Tibial nerve (tissue), 4 donors: Measurements from ENCODE around the gene LRRC66. TPM values are rescaled to one million over a fixed set of nuclear protein-coding genes. Genes with fewer than 3 reads are reported as not detected.

Experiments used
- DNase-seq, 2 donors: peaks; one replicate each; pipeline ENCODE4 v3.0.0-alpha.2; 2019; ENCODE audit warnings: low spot score in 2 of 2
- H3K27ac ChIP-seq, 4 donors: fragments of 200-600 bp; sonication (generic) in 3 of 4; one replicate each; pipeline ENCODE4 v1.5.1; 2017 to 2019; ENCODE audit warnings: mild to moderate bottlenecking in 1 of 4
- H3K27me3 ChIP-seq, 2 donors: fragments of 200-600 bp; sonication (generic) in 1 of 2; one replicate each; pipeline versions ENCODE4 v1.5.1 to v1.6.0; 2017 to 2019
- H3K36me3 ChIP-seq, 3 donors: fragments of 200-600 bp; sonication (generic); one replicate each; pipeline ENCODE4 v1.5.1; 2018 to 2019
- H3K4me1 ChIP-seq, 4 donors: fragments of 200-600 bp; sonication (generic) in 3 of 4; one replicate each; pipeline ENCODE4 v1.5.1; 2017 to 2019
- H3K4me3 ChIP-seq, 4 donors: fragments of 200-600 bp; sonication (generic) in 3 of 4; one replicate each; pipeline ENCODE4 v1.5.1; 2017 to 2019; ENCODE audit warnings: mild to moderate bottlenecking in 1 of 4, moderate library complexity in 1 of 4
- H3K9me3 ChIP-seq, 4 donors: fragments of 200-600 bp; sonication (generic) in 3 of 4; one replicate each; pipeline ENCODE4 v1.5.1; 2017 to 2019
- EP300 ChIP-seq, 2 donors: sonication (generic); formaldehyde crosslinking; IDR thresholded peaks; one replicate each; pipeline ENCODE4 v1.6.1; 2017; ENCODE audit warnings: antibody characterized with exemption in 2 of 2, mild to moderate bottlenecking in 1 of 2
- POLR2A ChIP-seq, 2 donors: fragments of 450-650 bp; IDR thresholded peaks; one replicate each; pipeline ENCODE4 v1.6.1; 2017; ENCODE audit warnings: antibody characterized with exemption in 2 of 2, mild to moderate bottlenecking in 2 of 2, moderate library complexity in 2 of 2
- WGBS, 2 donors: methylation state at CpG; one replicate each; pipeline ENCODE4 v1.1.5; 2018; 5-methylcytosine and 5-hydroxymethylcytosine counted together
- total RNA-seq, 4 donors: library from RNA; depleted of rRNA; stranded (reverse); fragments of >200 nt; gene quantifications; one replicate each; pipeline ENCODE4 v1.1.0, GENCODE V29; 2016
- TF ChIP-seq, protein P1 (sequence below), 5 experiments: fragments of 200-600 bp in 3 of 5; fragments of 450-650 bp in 2 of 5; sonication (generic) in 3 of 5; IDR thresholded peaks; one replicate each; pipeline ENCODE4 v1.5.1; 2016 to 2019; ENCODE audit warnings: antibody characterized with exemption in 5 of 5, mild to moderate bottlenecking in 3 of 5, moderate library complexity in 2 of 5

The LRRC66 gene, protein sequence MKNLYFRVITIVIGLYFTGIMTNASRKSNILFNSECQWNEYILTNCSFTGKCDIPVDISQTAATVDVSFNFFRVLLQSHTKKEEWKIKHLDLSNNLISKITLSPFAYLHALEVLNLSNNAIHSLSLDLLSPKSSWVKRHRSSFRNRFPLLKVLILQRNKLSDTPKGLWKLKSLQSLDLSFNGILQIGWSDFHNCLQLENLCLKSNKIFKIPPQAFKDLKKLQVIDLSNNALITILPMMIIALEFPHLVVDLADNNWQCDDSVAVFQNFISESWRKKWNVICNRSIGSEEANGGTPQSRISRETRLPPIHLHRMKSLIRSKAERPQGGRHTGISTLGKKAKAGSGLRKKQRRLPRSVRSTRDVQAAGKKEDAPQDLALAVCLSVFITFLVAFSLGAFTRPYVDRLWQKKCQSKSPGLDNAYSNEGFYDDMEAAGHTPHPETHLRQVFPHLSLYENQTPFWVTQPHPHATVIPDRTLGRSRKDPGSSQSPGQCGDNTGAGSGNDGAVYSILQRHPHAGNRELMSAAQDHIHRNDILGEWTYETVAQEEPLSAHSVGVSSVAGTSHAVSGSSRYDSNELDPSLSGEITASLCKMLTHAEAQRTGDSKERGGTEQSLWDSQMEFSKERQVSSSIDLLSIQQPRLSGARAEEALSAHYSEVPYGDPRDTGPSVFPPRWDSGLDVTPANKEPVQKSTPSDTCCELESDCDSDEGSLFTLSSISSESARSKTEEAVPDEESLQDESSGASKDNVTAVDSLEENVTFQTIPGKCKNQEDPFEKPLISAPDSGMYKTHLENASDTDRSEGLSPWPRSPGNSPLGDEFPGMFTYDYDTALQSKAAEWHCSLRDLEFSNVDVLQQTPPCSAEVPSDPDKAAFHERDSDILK
- 1 to 10 TPM in 3 of 4 donors, under 1 TPM in 1; 0.84 to 2.4 (median 1.7) TPM for total RNA-seq

DNA sequence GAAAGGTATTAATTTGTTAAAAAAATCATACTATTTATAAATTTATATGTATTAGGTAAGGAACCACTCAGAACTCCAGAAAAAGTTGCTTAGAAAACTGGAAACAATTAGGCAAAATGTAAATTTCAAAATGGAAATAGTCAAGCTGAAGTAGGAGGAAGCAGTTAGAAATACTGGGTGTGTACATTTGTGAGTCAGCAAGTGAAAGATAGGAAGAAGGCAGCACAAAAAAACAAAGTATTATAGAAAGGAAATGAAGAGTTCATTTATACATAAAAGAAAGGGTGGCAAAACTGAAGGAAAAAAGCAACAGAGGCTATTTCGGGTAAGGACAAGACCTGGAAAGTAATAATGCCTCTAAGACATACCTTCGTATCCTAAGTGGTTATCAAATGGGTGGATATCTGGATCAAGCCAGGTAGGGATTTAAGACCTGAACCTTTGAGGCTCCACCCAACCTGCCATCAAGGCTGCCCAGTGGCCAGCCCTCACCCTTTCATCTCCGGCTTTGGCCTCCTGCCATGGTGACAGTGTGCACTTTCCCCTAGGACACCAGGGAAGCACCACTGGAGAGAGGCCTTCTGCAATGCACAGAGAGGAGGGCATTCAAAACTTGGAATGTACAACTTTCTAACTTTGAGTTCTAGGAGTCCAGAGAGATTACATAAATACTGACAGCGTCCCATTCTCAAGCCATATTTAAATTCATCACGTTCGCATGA, at the start of gene LRRC66:
LRRC66 (minus strand) TSS at position 428 of the 722 bp plus-strand sequence. CDS start 2,750 bp downstream, outside the sequence.
- Histone ChIP-seq H3K9me3 (no peaks in the 10 kb centered on the region), H3K27ac (no peak within 1 kb of the TSS), H3K4me3 (no peak within 1 kb of the TSS), H3K27me3 (no peaks in the 10 kb centered on the region), H3K36me3 (peaks cover 0 to 39% (median 0%) of the 10 kb centered on the region in 3 donors), H3K4me1 (no peaks in the 10 kb centered on the region)
- DNase-seq, result no peak
- TF ChIP-seq, protein P1, sequence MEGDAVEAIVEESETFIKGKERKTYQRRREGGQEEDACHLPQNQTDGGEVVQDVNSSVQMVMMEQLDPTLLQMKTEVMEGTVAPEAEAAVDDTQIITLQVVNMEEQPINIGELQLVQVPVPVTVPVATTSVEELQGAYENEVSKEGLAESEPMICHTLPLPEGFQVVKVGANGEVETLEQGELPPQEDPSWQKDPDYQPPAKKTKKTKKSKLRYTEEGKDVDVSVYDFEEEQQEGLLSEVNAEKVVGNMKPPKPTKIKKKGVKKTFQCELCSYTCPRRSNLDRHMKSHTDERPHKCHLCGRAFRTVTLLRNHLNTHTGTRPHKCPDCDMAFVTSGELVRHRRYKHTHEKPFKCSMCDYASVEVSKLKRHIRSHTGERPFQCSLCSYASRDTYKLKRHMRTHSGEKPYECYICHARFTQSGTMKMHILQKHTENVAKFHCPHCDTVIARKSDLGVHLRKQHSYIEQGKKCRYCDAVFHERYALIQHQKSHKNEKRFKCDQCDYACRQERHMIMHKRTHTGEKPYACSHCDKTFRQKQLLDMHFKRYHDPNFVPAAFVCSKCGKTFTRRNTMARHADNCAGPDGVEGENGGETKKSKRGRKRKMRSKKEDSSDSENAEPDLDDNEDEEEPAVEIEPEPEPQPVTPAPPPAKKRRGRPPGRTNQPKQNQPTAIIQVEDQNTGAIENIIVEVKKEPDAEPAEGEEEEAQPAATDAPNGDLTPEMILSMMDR (IDR thresholded peaks at IDR 0.05), result no peak
- TF ChIP-seq POLR2A (IDR thresholded peaks at IDR 0.05) (no peak), EP300 (IDR thresholded peaks at IDR 0.05) (no peak)
- WGBS, 2 donors, result 84 to 86% methylated on average over 6 of the region's 6 CpGs

DNA sequence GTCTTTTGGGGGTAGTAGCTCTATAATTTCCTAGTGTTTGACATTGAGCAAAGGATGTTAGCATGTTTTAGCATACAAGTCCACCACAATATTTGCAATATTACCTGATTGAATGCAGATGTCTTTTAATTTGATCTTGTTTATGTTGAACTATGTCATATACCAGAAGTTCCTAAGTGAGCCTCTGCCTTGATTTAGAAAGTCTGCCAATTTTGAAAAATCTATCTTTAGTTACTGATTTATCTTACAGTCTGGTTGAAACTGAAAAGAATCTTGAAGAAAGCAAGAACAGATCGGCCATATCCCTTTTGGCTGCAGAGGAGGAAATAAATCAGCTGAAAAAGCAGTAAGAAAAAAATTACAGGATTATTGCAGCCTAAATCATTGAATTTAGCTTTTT, 49.4 kb upstream of the LRRC66 start:
- no peak for DNase-seq
- Histone ChIP-seq H3K27me3 (peaks cover 0 to 9% of the 10 kb centered on the region in 2 donors), H3K27ac (no peak overlapping the region), H3K36me3 (no peaks in the 10 kb centered on the region), H3K4me3 (no peak overlapping the region), H3K4me1 (no peaks in the 10 kb centered on the region), H3K9me3 (peaks cover 0 to 6% (median 0%) of the 10 kb centered on the region in 4 donors)
- TF ChIP-seq EP300 (IDR thresholded peaks at IDR 0.05) (no peak), POLR2A (IDR thresholded peaks at IDR 0.05) (no peak)
- TF ChIP-seq, protein P1 (IDR thresholded peaks at IDR 0.05), result no peak
- WGBS, 2 donors, result 45 to 58% methylated on average over 1 of the region's 1 CpG

DNA sequence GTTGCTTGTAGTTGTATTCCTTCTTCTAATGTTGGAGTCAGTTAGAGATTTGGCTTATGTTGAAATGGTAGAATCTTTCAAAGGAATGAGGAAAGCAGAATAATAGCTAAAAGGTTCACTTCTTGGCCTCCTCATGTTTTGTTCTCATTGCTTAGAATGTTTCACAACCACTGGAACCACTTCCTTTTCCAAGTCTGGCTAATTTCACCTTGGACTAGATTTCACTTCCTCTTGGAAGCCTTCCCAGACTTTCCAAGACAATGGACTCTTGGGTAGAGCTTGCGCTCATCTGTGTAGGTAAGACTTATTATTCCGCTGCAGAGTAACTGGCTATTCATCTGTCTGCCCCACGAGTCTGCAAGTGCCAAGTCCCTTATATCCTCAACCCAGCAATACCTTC, 39.2 kb upstream of the LRRC66 start:
- H3K4me3 ChIP-seq, result no peak overlapping the region
- 70 to 76% methylated on average over 3 of the region's 3 CpGs for WGBS, 2 donors
- peak in 1 of 2 donors; percentile 41 for DNase-seq
- H3K4me1 ChIP-seq, result peaks cover 0 to 8% (median 3%) of the 10 kb centered on the region in 4 donors
- H3K9me3 ChIP-seq, result no peaks in the 10 kb centered on the region
- no peak overlapping the region for H3K27ac ChIP-seq
- TF ChIP-seq, protein P1 (IDR thresholded peaks at IDR 0.05), result no peak
- TF ChIP-seq POLR2A (IDR thresholded peaks at IDR 0.05) (no peak), EP300 (IDR thresholded peaks at IDR 0.05) (peak in 1 of 2 donors; percentile 53)
- H3K36me3 ChIP-seq, result no peaks in the 10 kb centered on the region
- H3K27me3 ChIP-seq, result no peaks in the 10 kb centered on the region

DNA sequence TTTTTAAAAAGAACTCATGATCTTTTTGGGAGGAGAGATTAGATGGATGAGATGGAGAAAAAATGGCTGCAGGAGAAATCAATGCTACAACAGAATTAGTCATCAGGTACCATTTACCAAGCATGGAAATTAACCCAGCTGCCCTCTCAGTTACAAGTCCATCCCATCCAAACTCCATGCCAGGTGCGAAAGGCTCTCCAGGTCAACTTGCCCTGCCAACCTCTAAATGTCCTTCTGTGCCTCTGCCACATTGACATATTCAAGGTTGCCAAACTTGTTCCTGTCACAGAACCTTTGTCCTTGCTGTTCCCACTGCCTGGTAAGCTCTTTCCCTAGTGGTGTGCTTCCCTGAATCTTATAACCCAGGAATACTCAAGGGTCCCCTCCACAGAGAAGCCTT, 38.1 kb upstream of the LRRC66 start:
- WGBS, 2 donors, result 91 to 98% methylated on average over 1 of the region's 1 CpG
- Histone ChIP-seq H3K4me1 (peaks cover 0 to 8% (median 3%) of the 10 kb centered on the region in 4 donors), H3K4me3 (no peak overlapping the region), H3K36me3 (no peaks in the 10 kb centered on the region), H3K27me3 (peaks cover 0 to under 1% of the 10 kb centered on the region in 2 donors), H3K27ac (no peak overlapping the region), H3K9me3 (no peaks in the 10 kb centered on the region)
- DNase-seq, result no peak
- no peak for TF ChIP-seq POLR2A (IDR thresholded peaks at IDR 0.05)
- TF ChIP-seq EP300 (IDR thresholded peaks at IDR 0.05), result no peak
- TF ChIP-seq, protein P1 (IDR thresholded peaks at IDR 0.05), result no peak
